HUES48 (cell line): ENCODE data around the gene CD109.

ENCODE experiments used
- H3K27ac ChIP-seq: one replicate; pipeline ENCODE4 v1.7.0; 2013; ENCODE audit warnings: low read depth, low read length, inconsistent platforms
- H3K27me3 ChIP-seq: 2 replicates; pipeline ENCODE4 v1.6.1; 2013; ENCODE audit warnings: mild to moderate bottlenecking, low read length; ENCODE audit not compliant: control insufficient read depth, insufficient read depth
- H3K36me3 ChIP-seq: 2 replicates; pipeline ENCODE4 v1.6.1; 2013; ENCODE audit warnings: low read length; ENCODE audit not compliant: control insufficient read depth, insufficient read depth
- H3K4me1 ChIP-seq: 2 replicates; pipeline ENCODE4 v1.6.1; 2013; ENCODE audit warnings: mild to moderate bottlenecking, low read length; ENCODE audit not compliant: control insufficient read depth, insufficient read depth
- H3K4me3 ChIP-seq: 2 replicates; pipeline ENCODE4 v1.5.1; 2013; ENCODE audit warnings: mild to moderate bottlenecking, low read depth, low read length
- H3K9ac ChIP-seq: 2 replicates; pipeline ENCODE4 v1.6.1; 2013; ENCODE audit warnings: mild to moderate bottlenecking, low read depth, low read length, moderate library complexity
- H3K9me3 ChIP-seq: 2 replicates; pipeline ENCODE4 v1.6.1; 2013; ENCODE audit warnings: low read length; ENCODE audit not compliant: control insufficient read depth, insufficient read depth

The CD109 gene

GRCh38 chr6:73731285-73731684, 35.3 kb downstream of the CD109 start:
- no peaks in the 10 kb centered on the region for H3K9me3 ChIP-seq

DNA sequence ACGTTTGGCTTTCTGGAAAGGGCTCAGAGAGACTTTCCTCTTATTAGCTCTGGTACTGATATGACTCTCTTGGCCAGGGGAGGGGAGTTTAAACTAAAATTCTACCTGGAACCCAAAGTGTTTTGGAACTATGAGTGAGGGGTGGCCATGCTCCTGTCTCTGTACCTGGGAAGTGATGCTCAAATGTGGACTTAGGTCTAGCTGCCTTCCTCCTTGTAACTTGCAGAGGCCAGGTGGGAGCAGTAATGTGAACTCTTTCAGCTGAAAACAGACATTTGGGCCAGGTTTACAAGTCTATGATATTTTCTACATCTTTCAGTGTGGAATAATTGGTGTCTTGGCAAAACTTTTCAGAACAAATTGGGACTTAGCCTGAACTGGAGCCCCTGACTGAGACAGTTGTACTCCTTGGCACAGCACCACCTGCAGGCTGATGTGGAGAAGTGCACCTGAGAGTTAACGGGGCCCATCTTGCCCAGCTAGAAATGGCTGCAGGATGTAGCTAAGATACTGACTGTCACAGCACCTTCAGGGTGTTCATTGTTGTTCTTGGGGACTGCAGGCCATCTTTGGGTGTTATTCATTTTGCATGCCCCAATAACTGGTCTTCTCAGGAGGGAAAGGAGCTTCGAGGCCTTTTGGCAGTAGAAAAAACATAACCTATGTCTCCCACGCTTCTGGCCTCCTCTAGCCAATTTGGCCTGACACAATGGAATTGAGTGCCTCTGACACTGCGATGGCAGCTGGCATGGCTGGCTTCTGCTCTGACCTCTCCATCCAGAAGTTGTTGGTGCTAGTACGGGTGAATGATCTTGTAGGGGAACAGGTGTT, 37.1 kb downstream of the CD109 start:
- Histone ChIP-seq H3K9me3 (no peaks in the 10 kb centered on the region), H3K36me3 (no peaks in the 10 kb centered on the region), H3K9ac (no peak overlapping the region), H3K4me1 (no peaks in the 10 kb centered on the region), H3K4me3 (no peak overlapping the region), H3K27me3 (no peaks in the 10 kb centered on the region), H3K27ac (no peak overlapping the region)

More at GRCh38 chr6:73731285-73731684, 35.3 kb downstream of the CD109 start:
- H3K36me3 ChIP-seq = no peaks in the 10 kb centered on the region
- no peak overlapping the region for H3K27ac ChIP-seq
- no peak overlapping the region for H3K4me3 ChIP-seq
- H3K9ac ChIP-seq = no peak overlapping the region
- no peaks in the 10 kb centered on the region for H3K4me1 ChIP-seq
- H3K27me3 ChIP-seq = no peaks in the 10 kb centered on the region

DNA sequence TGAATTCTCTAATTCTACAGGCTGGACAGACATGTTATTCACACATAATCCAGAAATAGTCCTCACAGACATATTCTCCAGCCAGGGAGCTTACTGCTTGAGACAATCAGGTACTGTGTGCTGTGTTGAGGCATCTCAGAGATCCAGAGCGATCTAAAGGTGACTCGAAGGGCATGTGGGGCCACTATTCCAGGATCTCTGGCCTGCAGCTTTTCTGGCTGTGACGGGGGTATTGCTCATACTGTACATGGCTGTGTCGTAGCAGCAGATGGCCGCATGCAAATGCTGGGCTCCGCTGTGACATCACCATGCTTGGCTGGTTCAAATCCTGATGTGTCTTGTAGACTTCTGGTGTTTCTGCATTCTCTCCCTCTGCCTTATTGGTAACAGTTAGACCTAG, 37.8 kb downstream of the CD109 start:
- H3K9me3 ChIP-seq = no peaks in the 10 kb centered on the region
- H3K4me1 ChIP-seq = no peaks in the 10 kb centered on the region
- no peak overlapping the region for H3K9ac ChIP-seq
- H3K36me3 ChIP-seq = no peaks in the 10 kb centered on the region
- H3K27ac ChIP-seq = no peak overlapping the region
- H3K27me3 ChIP-seq = no peaks in the 10 kb centered on the region
- no peak overlapping the region for H3K4me3 ChIP-seq

GRCh38 chr6:73734832-73735453, 38.9 kb downstream of the CD109 start:
- Histone ChIP-seq H3K4me3 (no peak overlapping the region), H3K36me3 (no peaks in the 10 kb centered on the region), H3K27ac (no peak overlapping the region), H3K27me3 (no peaks in the 10 kb centered on the region), H3K9me3 (no peaks in the 10 kb centered on the region), H3K4me1 (no peaks in the 10 kb centered on the region), H3K9ac (no peak overlapping the region)

- no peaks in the 10 kb centered on the region for H3K27me3 ChIP-seq
- no peaks in the 10 kb centered on the region for H3K4me1 ChIP-seq
- H3K27ac ChIP-seq = no peak overlapping the region
- H3K4me3 ChIP-seq = no peak overlapping the region
- no peaks in the 10 kb centered on the region for H3K36me3 ChIP-seq
- H3K9me3 ChIP-seq = no peaks in the 10 kb centered on the region
- H3K9ac ChIP-seq = no peak overlapping the region
Measured at GRCh38 chr6:73738367-73739028, 42.5 kb downstream of the CD109 start.

- no peak overlapping the region for H3K4me3 ChIP-seq
- no peak overlapping the region for H3K9ac ChIP-seq
Measured at GRCh38 chr6:73739096-73739495, 43.1 kb downstream of the CD109 start.

DNA sequence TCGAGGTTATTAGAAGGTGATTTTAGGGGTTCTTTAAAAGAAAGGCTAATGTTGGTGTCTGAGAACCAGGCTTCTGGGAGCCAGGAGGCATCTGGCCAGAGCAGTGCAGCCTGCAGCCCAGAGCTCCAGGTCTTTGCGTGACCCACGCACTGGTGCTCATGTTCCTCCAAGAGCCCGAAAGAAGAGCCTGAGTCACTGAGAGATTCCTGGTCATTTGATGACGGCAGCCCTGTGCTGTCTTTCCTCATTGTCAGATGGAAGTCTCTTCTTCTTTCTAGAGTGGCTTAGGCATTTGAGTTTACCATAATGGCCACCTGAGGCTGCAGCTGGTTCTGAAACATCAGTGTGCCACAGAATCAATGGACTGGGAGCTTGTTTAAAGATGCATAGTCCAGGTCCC, 46.4 kb downstream of the CD109 start:
- H3K36me3 ChIP-seq = no peaks in the 10 kb centered on the region
- no peak overlapping the region for H3K4me3 ChIP-seq
- H3K4me1 ChIP-seq = no peaks in the 10 kb centered on the region
- no peak overlapping the region for H3K27ac ChIP-seq
- no peak overlapping the region for H3K9ac ChIP-seq
- H3K9me3 ChIP-seq = no peaks in the 10 kb centered on the region
- H3K27me3 ChIP-seq = no peaks in the 10 kb centered on the region

More at GRCh38 chr6:73739096-73739495, 43.1 kb downstream of the CD109 start:
- Histone ChIP-seq H3K27ac (no peak overlapping the region), H3K36me3 (no peaks in the 10 kb centered on the region), H3K27me3 (no peaks in the 10 kb centered on the region), H3K4me1 (no peaks in the 10 kb centered on the region), H3K9me3 (no peaks in the 10 kb centered on the region)

GRCh38 chr6:73743081-73743480, 47.1 kb downstream of the CD109 start:
- Histone ChIP-seq H3K27ac (no peak overlapping the region), H3K4me1 (no peaks in the 10 kb centered on the region), H3K36me3 (no peaks in the 10 kb centered on the region), H3K27me3 (no peaks in the 10 kb centered on the region), H3K9me3 (no peaks in the 10 kb centered on the region), H3K4me3 (no peak overlapping the region), H3K9ac (no peak overlapping the region)

DNA sequence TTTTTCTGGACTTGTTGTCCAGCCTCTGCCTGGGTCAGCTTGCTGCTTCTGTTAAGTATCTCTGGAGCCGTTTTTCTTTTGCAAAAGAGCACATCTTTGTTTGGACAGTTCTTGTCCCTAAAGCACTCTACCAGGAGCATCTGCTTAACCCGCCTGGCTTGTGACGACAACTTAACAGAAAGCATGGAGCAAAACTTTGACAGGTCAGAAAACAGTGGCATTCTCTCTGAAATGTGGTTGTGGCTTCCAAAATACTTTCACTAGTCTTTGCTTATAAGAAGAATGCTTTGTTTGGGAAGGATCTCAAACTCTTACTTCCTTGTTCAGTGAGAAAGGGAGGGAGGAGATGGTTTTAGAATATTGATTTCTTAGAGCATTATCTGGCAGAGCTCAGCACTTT, 47.6 kb downstream of the CD109 start:
- Histone ChIP-seq H3K27ac (no peak overlapping the region), H3K27me3 (no peaks in the 10 kb centered on the region), H3K36me3 (no peaks in the 10 kb centered on the region), H3K9me3 (no peaks in the 10 kb centered on the region), H3K4me1 (no peaks in the 10 kb centered on the region), H3K4me3 (no peak overlapping the region), H3K9ac (no peak overlapping the region)

- H3K4me3 ChIP-seq = no peak overlapping the region
- no peaks in the 10 kb centered on the region for H3K4me1 ChIP-seq
- H3K9ac ChIP-seq = no peak overlapping the region
- no peaks in the 10 kb centered on the region for H3K27me3 ChIP-seq
- no peaks in the 10 kb centered on the region for H3K9me3 ChIP-seq
- no peaks in the 10 kb centered on the region for H3K36me3 ChIP-seq
- H3K27ac ChIP-seq = no peak overlapping the region
Measured at GRCh38 chr6:73746787-73747186, 50.8 kb downstream of the CD109 start.

DNA sequence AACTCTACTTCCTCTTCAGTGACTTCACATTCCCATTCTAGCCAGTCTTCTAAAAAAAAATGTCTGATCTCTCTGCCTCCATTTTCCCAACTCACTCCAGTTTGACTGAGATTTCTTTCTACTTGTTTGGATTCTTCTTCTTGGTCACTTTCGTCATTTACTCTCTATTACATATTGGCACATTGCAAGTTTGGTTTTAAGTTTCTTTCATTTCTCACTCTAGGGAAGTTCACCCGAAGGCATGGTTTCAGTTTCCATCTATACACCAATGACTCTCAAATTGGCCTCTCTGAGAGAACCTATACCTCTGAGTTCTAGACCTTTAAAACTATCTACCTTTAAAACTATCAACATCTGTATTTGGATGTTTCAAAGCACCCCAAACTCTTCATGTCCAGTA, 51.3 kb downstream of the CD109 start:
- Histone ChIP-seq H3K27ac (no peak overlapping the region), H3K36me3 (no peaks in the 10 kb centered on the region), H3K9ac (no peak overlapping the region)

More for the DNA sequence above, 51.3 kb downstream of the CD109 start:
- no peaks in the 10 kb centered on the region for H3K9me3 ChIP-seq
- no peaks in the 10 kb centered on the region for H3K27me3 ChIP-seq
- H3K4me1 ChIP-seq = no peaks in the 10 kb centered on the region
- no peak overlapping the region for H3K4me3 ChIP-seq
